Activated T-helper 17 cell treated with anti-CD3 and anti-CD28 coated beads, Interleukin-2, amount 50 U/mL, for 72 hours (primary cell): ENCODE data around the gene SLC22A23. TPM values are rescaled to one million over a fixed set of nuclear protein-coding genes. Genes with fewer than 3 reads are reported as not detected.

ENCODE experiments used
- ATAC-seq: fragments of 150-1000 bp; cut with Tn5 transposase; replicated peaks from 2 replicates; pipeline ENCODE4 v1.10.0; 2021; ENCODE audit warnings: mild to moderate bottlenecking, moderate library complexity
- H3K27ac Mint-ChIP-seq: one replicate; pipeline ENCODE4 v1.8.0; 2022; ENCODE audit warnings: mixed read lengths
- H3K27me3 Mint-ChIP-seq: one replicate; pipeline ENCODE4 v1.8.0; 2022; ENCODE audit warnings: mixed read lengths
- H3K36me3 Mint-ChIP-seq: one replicate; pipeline ENCODE4 v1.8.0; 2022; ENCODE audit warnings: low read depth, mild to moderate bottlenecking, mixed read lengths
- H3K4me1 Mint-ChIP-seq: one replicate; pipeline ENCODE4 v1.8.0; 2022; ENCODE audit warnings: mixed read lengths
- H3K4me3 Mint-ChIP-seq: one replicate; pipeline ENCODE4 v1.8.0; 2022; ENCODE audit warnings: mild to moderate bottlenecking, mixed read lengths
- H3K9me3 Mint-ChIP-seq: one replicate; pipeline ENCODE4 v1.8.0; 2022; ENCODE audit warnings: mixed read lengths
- total RNA-seq, 2 donors: library from RNA; stranded (reverse); gene quantifications; one replicate each; pipeline ENCODE4 v1.2.3, GENCODE V29; 2022

Gene SLC22A23
- total RNA-seq, 2 donors from 2014 or later = 0.13 to 0.45 TPM

DNA sequence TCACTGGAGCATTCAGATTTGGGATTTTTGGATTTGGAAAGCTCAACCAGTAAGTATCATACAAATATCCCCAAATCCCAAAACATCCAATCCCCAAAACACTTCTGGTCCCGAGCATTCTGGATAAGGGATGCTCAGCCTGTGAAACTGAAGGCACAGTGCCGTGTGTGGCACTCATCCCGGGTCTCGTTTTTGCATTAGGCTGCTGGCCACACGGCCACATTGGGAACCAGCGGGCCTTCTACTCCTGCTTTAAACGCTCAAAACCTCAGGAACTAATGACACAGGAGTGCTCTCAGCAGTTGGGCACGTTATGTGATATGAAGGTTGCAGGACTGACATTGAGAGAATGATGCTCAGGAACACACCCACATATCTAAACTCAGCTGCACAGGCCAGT, 162.5 kb downstream of the SLC22A23 start:
- Mint-ChIP-seq H3K4me1 (no peaks in the 10 kb centered on the region), H3K36me3 (no peaks in the 10 kb centered on the region), H3K4me3 (no peak overlapping the region), H3K27me3 (no peaks in the 10 kb centered on the region), H3K9me3 (no peaks in the 10 kb centered on the region), H3K27ac (no peak overlapping the region)
- no peak for ATAC-seq

DNA sequence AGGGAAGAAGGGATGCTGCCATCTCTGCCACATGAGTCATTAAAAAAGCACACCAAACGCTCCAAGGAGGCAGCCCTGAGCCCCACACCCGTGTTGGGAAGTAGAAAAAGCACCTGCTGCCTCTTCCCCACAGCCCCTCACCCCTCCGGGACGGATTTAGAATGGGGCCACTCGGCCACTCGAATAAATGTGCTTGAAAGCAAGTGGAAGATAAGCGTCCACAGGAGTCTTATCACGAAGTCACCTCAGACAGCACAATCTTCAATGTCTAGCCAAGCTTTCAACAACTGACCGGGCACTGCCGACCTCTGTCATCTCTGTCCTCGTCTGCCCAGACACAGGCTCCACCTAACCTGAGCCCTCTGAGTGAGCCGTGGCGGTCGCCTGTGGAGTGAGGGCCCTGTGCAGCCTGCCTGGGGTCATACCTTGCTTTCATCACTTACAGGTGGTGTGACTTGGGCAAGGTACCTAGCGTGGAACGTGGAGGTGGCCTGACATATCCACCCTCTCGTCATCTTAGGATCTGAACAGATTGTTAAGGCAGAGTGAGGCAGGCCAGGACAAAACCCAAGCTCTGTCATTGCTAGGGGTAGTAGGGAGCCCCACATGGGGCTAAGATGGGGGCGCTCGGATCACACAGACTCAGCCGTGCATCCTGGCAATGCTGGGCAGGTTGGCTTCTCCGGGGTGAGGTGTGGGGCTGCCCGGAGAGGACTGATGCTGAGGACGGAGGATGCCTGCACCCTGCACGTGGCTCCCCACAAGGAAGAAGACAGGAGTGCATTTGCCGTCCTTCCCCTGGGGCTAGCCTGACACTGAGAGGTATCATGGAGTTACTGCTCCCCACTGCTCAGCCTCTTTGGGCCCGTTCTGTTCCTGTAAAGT, 163.3 kb downstream of the SLC22A23 start:
- no peak for ATAC-seq
- no peak overlapping the region for H3K27ac Mint-ChIP-seq
- no peaks in the 10 kb centered on the region for H3K36me3 Mint-ChIP-seq
- no peak overlapping the region for H3K4me3 Mint-ChIP-seq
- no peaks in the 10 kb centered on the region for H3K9me3 Mint-ChIP-seq
- H3K27me3 Mint-ChIP-seq = no peaks in the 10 kb centered on the region
- no peaks in the 10 kb centered on the region for H3K4me1 Mint-ChIP-seq

DNA sequence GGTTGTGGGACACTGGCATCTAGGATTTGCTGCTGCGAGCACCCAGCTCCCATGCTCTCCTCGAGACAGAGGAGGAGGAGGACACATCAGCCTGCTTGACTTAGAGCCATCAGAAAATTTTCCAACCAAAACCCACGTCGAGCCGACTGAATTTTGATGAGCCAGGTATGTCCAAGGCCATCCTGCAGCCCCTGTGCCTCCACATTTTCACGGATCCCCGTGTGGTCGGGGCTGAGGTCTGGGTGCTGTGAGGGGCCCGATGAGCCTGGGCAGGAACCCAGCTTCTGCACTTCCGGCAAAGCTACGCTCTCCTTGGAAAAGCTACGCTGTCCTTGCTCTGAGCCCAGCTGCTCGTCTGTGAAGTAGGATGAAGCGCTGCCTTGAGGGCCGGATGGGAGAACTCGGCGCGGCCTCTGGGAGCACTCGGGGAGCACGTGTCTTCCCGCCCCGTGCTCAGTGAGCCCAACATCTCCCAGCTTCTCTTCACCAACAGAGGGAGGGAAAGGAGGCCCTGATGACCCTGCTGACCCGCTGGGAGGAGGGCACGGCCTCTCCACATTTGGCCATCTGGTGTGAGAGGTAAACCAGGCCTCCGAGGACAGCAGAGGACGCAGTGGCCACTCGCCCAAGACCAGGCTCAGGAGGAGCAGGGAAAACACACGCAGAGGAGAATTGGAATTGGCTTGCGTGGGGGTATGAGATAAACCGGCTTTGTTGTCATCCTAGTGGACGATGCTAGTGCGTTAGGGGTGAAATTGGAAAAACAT, 164.2 kb downstream of the SLC22A23 start:
- Mint-ChIP-seq H3K27ac (no peak overlapping the region), H3K27me3 (no peaks in the 10 kb centered on the region), H3K4me3 (no peak overlapping the region), H3K36me3 (no peaks in the 10 kb centered on the region), H3K9me3 (no peaks in the 10 kb centered on the region), H3K4me1 (no peaks in the 10 kb centered on the region)
- ATAC-seq = no peak

DNA sequence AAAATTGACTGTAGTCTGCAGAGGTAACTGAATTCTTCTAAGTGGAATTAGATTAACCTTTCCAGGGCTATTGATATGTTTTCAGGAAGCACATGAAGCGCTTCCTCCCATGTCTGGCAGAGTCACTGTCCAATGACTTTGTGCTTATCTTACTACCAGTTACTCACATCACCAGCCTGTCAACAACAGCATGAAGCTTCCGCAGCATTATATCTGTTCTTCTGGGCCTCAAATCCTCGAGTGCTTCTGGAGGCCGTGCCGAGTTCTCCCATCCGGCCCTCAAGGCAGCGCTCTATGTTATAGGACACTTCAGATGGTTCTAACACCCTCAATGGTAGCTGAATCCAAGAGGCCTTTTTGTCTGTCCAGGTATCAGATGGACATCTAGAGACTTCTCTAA, 164.9 kb downstream of the SLC22A23 start:
- Mint-ChIP-seq H3K36me3 (no peaks in the 10 kb centered on the region), H3K4me1 (no peaks in the 10 kb centered on the region), H3K4me3 (no peak overlapping the region), H3K9me3 (no peaks in the 10 kb centered on the region), H3K27me3 (no peaks in the 10 kb centered on the region), H3K27ac (no peak overlapping the region)
- no peak for ATAC-seq

DNA sequence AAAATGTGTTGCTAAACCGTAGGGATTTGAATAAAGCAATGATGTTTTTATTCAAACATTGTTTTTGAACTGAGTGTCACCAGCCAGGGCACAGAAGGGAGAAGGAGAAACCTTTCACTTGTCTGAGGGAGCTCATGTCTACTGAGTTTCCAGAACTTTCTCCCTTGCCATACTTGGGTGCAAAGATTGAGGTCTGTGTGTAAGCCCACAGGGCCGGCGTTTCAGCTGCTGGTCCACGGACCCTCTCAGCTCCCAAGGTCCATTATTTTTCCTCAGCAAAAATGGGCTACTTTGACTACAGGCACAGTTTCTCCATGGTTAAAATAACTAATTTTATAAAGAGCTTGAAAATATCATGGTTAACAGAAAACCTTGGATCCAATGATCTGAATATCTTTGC, 165.5 kb downstream of the SLC22A23 start:
- no peak for ATAC-seq
- Mint-ChIP-seq H3K4me3 (no peak overlapping the region), H3K27ac (no peak overlapping the region), H3K4me1 (no peaks in the 10 kb centered on the region), H3K9me3 (no peaks in the 10 kb centered on the region), H3K36me3 (no peaks in the 10 kb centered on the region), H3K27me3 (no peaks in the 10 kb centered on the region)

DNA sequence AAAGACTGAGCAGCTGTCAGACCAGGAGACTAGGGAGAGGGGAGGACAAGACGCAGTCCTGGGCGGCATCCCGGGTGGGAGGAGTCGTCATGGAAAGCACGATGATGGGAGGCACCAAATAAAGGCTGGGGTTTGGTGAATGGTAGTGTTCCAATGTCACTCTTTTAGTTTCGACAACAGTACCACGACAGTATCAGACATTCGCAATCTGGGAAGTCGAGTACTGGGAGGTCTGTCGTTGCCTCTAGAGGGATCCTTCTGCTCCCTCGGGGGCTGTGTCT, 166.0 kb downstream of the SLC22A23 start:
- no peaks in the 10 kb centered on the region for H3K9me3 Mint-ChIP-seq
- ATAC-seq = no peak
- no peak overlapping the region for H3K27ac Mint-ChIP-seq
- no peaks in the 10 kb centered on the region for H3K4me1 Mint-ChIP-seq
- no peaks in the 10 kb centered on the region for H3K27me3 Mint-ChIP-seq
- H3K36me3 Mint-ChIP-seq = no peaks in the 10 kb centered on the region
- H3K4me3 Mint-ChIP-seq = no peak overlapping the region

DNA sequence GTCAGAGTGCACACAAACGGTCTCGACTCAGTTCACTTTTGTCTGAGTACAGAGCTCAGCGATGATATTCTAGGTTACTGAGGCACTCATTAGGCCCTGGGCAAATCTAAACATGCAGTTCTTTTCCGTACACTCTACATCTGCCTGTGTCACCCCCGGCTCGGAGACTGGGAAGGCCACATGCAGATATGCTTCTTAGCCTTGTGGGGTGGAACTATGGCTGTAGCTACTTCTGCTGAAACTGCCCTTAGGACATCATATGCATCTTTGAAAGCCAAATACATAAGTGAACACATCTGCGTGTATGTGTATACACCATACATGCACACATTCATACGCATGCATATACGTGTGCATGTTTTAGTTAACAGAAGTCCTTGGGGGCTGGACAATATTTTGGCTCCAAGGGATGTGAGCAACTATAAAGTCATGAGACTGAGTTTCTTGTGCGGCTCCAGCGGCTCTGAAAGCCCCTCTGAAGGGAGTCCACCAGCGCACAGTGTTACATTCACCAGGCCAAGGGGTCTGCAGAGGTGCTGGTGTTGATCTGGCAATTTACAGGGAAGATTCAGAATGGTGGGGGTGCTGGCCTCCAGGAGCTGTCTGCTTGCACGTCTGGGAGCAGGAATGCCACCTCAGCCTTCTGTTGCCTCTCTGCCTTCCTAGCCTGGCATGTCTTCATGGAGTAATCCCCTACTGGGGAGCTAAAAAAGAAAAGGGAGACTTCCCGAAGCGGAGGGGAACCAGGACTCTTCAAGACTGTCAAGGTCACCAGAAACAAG, 166.5 kb downstream of the SLC22A23 start:
- no peaks in the 10 kb centered on the region for H3K4me1 Mint-ChIP-seq
- no peak for ATAC-seq
- H3K4me3 Mint-ChIP-seq = no peak overlapping the region
- H3K27ac Mint-ChIP-seq = no peak overlapping the region
- no peaks in the 10 kb centered on the region for H3K27me3 Mint-ChIP-seq
- H3K36me3 Mint-ChIP-seq = no peaks in the 10 kb centered on the region
- no peaks in the 10 kb centered on the region for H3K9me3 Mint-ChIP-seq

DNA sequence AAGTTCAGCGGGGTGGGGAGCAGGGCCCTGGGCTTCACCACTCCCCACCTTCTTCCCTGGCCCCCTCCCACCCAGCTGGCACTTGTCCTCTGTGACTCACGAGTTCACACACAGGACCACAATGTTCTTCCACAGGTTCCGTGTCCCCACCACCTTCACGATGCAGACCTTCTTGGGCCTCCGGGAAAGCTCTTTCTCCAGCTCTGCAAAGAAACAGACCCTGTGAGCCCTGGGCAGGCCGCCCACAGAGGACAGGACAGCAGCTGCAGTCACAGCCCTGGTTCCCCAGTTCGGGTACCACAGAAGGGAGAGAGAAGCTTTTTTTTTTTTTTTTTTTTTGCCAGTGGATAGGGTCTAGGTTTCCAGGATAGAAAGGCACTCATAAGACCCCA, 167.2 kb downstream of the SLC22A23 start:
- Mint-ChIP-seq H3K27ac (no peak overlapping the region), H3K27me3 (no peaks in the 10 kb centered on the region), H3K36me3 (no peaks in the 10 kb centered on the region), H3K9me3 (no peaks in the 10 kb centered on the region), H3K4me1 (no peaks in the 10 kb centered on the region), H3K4me3 (no peak overlapping the region)
- no peak for ATAC-seq

DNA sequence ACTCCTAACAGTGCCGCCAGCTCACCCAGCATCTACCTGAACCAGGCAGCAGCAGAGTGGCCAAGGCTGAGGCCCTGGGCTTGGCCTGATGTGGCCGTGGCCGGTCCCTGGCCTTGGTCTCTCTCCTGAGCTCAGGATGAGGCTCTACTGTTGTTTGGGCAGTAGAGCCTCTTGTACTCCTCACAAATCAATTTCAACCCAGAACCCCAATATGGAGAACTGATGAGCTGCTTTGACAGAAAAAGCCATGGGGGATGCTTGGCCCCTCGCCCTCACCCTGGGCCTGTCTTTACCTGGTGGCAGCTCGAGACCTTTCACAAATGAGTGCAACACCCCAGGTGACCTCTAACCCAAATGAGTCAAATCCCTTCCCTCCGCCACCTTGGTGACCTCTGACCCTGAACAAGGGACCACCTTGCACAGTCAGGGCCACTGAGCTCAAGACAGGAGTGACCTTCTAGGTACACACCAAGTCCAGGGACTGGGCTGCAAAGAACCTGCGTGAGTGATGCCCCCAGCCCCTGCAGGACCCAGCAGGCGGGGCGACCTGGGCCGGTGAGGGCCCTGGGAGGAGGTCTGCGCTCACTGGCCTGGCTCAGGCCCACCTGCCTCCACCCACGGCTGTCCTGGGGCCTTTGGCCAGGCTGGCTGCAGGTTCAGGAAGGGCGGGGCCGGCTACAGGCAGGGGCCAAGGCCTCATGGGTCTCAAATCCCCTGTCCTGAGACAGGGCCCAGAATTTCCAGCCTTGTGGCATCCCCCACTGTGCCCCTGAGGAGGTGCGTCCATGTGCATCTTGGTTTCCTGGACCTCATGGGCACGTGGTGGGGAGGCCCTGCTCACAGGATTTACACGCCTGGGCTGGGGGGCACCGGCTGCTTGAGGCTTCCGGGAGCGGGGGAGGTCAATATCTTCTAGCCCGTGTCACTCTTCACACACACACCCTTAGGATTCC, 167.9 kb downstream of the SLC22A23 start:
- Mint-ChIP-seq H3K27ac (no peak overlapping the region), H3K9me3 (no peaks in the 10 kb centered on the region), H3K4me3 (no peak overlapping the region), H3K27me3 (no peaks in the 10 kb centered on the region), H3K36me3 (no peaks in the 10 kb centered on the region), H3K4me1 (no peaks in the 10 kb centered on the region)
- ATAC-seq = no peak

DNA sequence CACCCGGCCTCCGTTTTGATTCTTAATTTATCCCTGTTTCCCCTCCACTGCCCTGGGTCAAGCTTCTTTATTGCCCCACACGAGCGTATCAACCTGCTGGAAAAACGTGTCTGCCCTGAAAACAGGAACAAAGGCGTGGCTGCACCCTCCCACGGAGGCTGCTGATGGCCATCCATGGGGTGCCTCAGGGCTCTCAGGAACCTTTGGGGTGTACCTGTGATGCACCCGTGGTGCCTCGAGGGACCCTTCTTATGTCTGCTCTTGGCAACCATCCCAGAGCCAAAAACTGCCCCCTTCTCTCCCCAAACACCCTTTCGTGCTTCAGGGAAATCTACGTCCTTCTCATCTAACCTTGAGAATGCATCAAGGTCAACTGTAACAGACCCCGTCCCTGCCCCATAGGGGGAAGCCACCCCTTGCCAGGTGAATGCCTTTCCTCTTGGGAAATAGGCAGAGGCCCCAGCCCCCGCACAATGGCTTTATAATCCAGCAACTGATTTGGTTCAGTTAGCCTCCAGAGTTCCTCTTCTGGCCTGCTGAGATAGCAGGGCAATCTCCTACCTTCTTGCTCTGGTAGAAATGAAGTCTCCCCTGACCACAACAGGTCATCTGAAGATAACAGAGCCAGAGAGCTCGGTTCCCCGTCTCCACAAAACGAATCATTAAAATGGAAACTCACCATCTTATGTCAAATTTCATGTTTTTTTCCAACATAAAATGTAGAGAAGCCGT, 168.7 kb downstream of the SLC22A23 start:
- no peak overlapping the region for H3K4me3 Mint-ChIP-seq
- no peak overlapping the region for H3K27ac Mint-ChIP-seq
- H3K4me1 Mint-ChIP-seq = no peaks in the 10 kb centered on the region
- ATAC-seq = no peak
- H3K27me3 Mint-ChIP-seq = no peaks in the 10 kb centered on the region
- H3K36me3 Mint-ChIP-seq = no peaks in the 10 kb centered on the region
- no peaks in the 10 kb centered on the region for H3K9me3 Mint-ChIP-seq

DNA sequence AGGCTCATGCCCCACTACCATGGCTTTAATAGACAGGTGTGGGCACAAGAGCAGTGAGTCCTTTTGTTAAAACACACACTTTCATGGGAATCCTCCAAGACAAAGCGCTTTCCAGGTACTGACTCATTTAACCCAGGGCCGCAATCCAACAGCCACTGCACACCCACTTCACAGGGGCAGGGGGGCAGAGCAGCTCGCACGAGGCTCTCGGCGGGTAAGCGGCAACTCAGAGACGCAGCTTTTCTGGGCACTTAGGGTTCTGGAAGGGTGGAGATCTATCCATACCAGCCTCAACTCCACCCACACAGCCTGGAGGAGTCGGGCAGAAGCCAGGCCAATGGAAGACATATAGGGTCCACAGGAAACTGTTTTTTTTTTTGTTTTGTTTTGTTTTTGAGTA, 169.5 kb downstream of the SLC22A23 start:
- no peak for ATAC-seq
- Mint-ChIP-seq H3K4me3 (no peak overlapping the region), H3K36me3 (no peaks in the 10 kb centered on the region), H3K9me3 (no peaks in the 10 kb centered on the region), H3K27ac (no peak overlapping the region), H3K4me1 (no peaks in the 10 kb centered on the region), H3K27me3 (no peaks in the 10 kb centered on the region)

DNA sequence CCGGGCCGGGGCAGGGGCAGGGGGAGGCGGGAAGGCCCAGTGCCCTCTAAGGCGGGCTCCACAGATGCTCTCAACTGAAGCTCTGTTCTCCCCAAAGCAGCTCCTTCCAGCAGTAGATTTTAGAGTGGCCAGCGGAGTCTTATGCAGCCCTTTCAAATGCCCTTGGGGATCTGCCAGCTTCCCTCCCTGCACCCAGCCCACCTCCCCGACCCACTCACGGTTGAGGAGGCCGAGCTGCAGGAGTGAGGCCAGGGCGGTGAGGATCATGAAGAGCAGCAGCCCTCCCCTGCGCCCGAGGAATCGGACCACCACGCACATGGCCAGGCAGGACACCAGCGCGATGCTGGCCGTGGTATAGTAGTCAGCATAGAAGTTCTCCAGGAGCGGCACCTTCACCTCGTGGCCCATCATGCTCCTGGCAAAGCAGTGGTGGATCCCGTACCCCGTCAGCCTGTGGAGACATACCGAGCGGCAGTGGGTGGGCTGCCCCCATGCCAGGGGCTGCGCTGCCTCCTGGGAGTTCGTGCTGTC, 170.1 kb downstream of the SLC22A23 start:
- ATAC-seq = no peak
- no peaks in the 10 kb centered on the region for H3K4me1 Mint-ChIP-seq
- no peaks in the 10 kb centered on the region for H3K9me3 Mint-ChIP-seq

DNA sequence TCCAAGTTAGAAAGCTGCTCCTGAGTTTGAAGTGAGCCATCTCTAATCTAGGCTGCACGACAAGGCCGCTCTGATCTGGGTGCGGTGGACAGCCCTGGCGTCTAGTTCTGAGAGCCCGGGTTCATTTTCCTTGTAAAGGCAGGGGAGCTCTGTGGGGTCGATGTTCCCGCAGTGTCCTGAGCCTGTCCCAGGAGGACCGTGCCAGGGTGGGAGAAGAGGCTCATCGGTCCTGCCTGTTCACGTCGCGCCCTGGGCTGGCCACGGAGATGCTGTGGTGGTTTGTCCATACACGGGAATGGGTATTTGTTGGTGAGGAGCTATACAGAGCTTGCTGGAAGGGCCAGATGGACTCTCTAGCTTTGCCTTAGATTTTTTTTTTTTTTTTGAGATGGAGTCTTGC, 171.1 kb downstream of the SLC22A23 start:
- Mint-ChIP-seq H3K9me3 (no peaks in the 10 kb centered on the region), H3K27me3 (no peaks in the 10 kb centered on the region), H3K4me3 (no peak overlapping the region), H3K36me3 (no peaks in the 10 kb centered on the region), H3K4me1 (no peaks in the 10 kb centered on the region), H3K27ac (no peak overlapping the region)
- no peak for ATAC-seq

More for the DNA sequence above, 170.1 kb downstream of the SLC22A23 start:
- H3K27me3 Mint-ChIP-seq = no peaks in the 10 kb centered on the region
- H3K36me3 Mint-ChIP-seq = no peaks in the 10 kb centered on the region
- H3K4me3 Mint-ChIP-seq = no peak overlapping the region
- no peak overlapping the region for H3K27ac Mint-ChIP-seq
